H9 (cell line): ENCODE results near the gene ZSWIM8. TPM values are rescaled to one million over a fixed set of nuclear protein-coding genes. Genes with fewer than 3 reads are reported as not detected.

Experiments
- DNase-seq: peaks from one replicate; pipeline ENCODE4 v3.0.0-alpha.2; 2017
- H2AFZ ChIP-seq: one replicate; pipeline ENCODE4 v1.6.1; 2013; ENCODE audit warnings: mild to moderate bottlenecking, low read length, control low read depth, moderate library complexity
- H2AK5ac ChIP-seq: 2 replicates; pipeline ENCODE4 v1.6.1; 2013; ENCODE audit warnings: low read length, control low read depth, mixed read lengths; ENCODE audit not compliant: insufficient read length
- H2BK120ac ChIP-seq: one replicate; pipeline ENCODE4 v1.6.1; 2013; ENCODE audit warnings: low read depth, mild to moderate bottlenecking, low read length, control low read depth, inconsistent platforms; ENCODE audit not compliant: poor library complexity, severe bottlenecking
- H2BK12ac ChIP-seq: 2 replicates; pipeline ENCODE4 v1.6.1; 2013; ENCODE audit warnings: low read length, control low read depth, mixed read lengths, low read depth; ENCODE audit not compliant: insufficient read length
- H2BK15ac ChIP-seq: 2 replicates; pipeline ENCODE4 v1.6.1; 2013; ENCODE audit warnings: low read depth, low read length, control low read depth
- H2BK20ac ChIP-seq: one replicate; pipeline ENCODE4 v1.6.1; 2013; ENCODE audit warnings: low read depth, mild to moderate bottlenecking, low read length, control low read depth, inconsistent platforms; ENCODE audit not compliant: poor library complexity, severe bottlenecking
- H2BK5ac ChIP-seq: 2 replicates; pipeline ENCODE4 v1.6.1; 2013; ENCODE audit warnings: low read length, control low read depth, mixed read lengths; ENCODE audit not compliant: insufficient read length
- H3K14ac ChIP-seq: 2 replicates; pipeline ENCODE4 v1.6.1; 2013; ENCODE audit warnings: low read length, control low read depth; ENCODE audit not compliant: insufficient read depth
- H3K18ac ChIP-seq: 2 replicates; pipeline ENCODE4 v1.6.1; 2013; ENCODE audit warnings: low read depth, mild to moderate bottlenecking, mixed read lengths, low read length, control low read depth; ENCODE audit not compliant: insufficient read length
- H3K23ac ChIP-seq: 2 replicates; pipeline ENCODE4 v1.6.1; 2013; ENCODE audit warnings: low read length, control low read depth, mixed read lengths, low read depth; ENCODE audit not compliant: insufficient read length
- H3K23me2 ChIP-seq: 2 replicates; pipeline ENCODE4 v1.6.1; 2013; ENCODE audit warnings: low read depth, mild to moderate bottlenecking, mixed read lengths, low read length, control low read depth; ENCODE audit not compliant: insufficient read length, poor library complexity, severe bottlenecking
- H3K27ac ChIP-seq: 2 replicates; pipeline ENCODE4 v1.5.1; 2013; ENCODE audit warnings: low read length, control low read depth, mixed read lengths, low read depth; ENCODE audit not compliant: insufficient read length
- H3K27me3 ChIP-seq: 2 replicates; pipeline ENCODE4 v1.6.1; 2013; ENCODE audit warnings: low read length, control low read depth, inconsistent platforms; ENCODE audit not compliant: insufficient read depth
- H3K4ac ChIP-seq: 2 replicates; pipeline ENCODE4 v1.6.1; 2013; ENCODE audit warnings: low read depth, mild to moderate bottlenecking, control low read depth, inconsistent platforms, low read length, moderate library complexity
- H3K4me1 ChIP-seq: 2 replicates; pipeline ENCODE4 v1.6.1; 2013; ENCODE audit warnings: low read length, control low read depth, inconsistent platforms; ENCODE audit not compliant: insufficient read depth
- H3K4me2 ChIP-seq: 2 replicates; pipeline ENCODE4 v1.6.1; 2013; ENCODE audit warnings: low read length, control low read depth, mixed read lengths; ENCODE audit not compliant: insufficient read length, insufficient read depth
- H3K56ac ChIP-seq: 2 replicates; pipeline ENCODE4 v1.6.1; 2013; ENCODE audit warnings: low read depth, mild to moderate bottlenecking, mixed read lengths, low read length, control low read depth; ENCODE audit not compliant: insufficient read length
- H3K79me1 ChIP-seq: 2 replicates; pipeline ENCODE4 v1.6.1; 2013; ENCODE audit warnings: low read depth, mild to moderate bottlenecking, moderate library complexity, low read length, control low read depth, inconsistent platforms; ENCODE audit not compliant: insufficient read depth, poor library complexity, severe bottlenecking
- H3K79me2 ChIP-seq: 2 replicates; pipeline ENCODE4 v1.6.1; 2013; ENCODE audit warnings: low read length, control low read depth, inconsistent platforms; ENCODE audit not compliant: insufficient read depth
- H3K9ac ChIP-seq: 2 replicates; pipeline ENCODE4 v1.6.1; 2013; ENCODE audit warnings: low read length, control low read depth, mixed read lengths; ENCODE audit not compliant: insufficient read length; ENCODE audit errors: extremely low read depth
- H3K9me3 ChIP-seq: one replicate; pipeline ENCODE4 v1.6.1; 2013; ENCODE audit warnings: low read depth, low read length, inconsistent platforms; ENCODE audit not compliant: control insufficient read depth
- H3T11ph ChIP-seq: one replicate; pipeline ENCODE4 v1.6.1; 2013; ENCODE audit warnings: mild to moderate bottlenecking, low read length, control low read depth, inconsistent platforms
- H4K20me1 ChIP-seq: one replicate; pipeline ENCODE4 v1.6.1; 2013; ENCODE audit not compliant: control insufficient read depth, insufficient read length, insufficient read depth
- H4K5ac ChIP-seq: 2 replicates; pipeline ENCODE4 v1.6.1; 2013; ENCODE audit warnings: low read depth, mild to moderate bottlenecking, mixed read lengths, low read length, control low read depth; ENCODE audit not compliant: insufficient read length
- H4K8ac ChIP-seq: replicated peaks from 2 replicates; pipeline ENCODE4 v1.6.1; 2013; ENCODE audit warnings: low read length, control low read depth, mixed read lengths, low read depth; ENCODE audit not compliant: insufficient read length
- H4K91ac ChIP-seq: 2 replicates; pipeline ENCODE4 v1.6.1; 2013; ENCODE audit warnings: low read depth, mild to moderate bottlenecking, moderate library complexity, mixed read lengths, low read length, control low read depth; ENCODE audit not compliant: insufficient read length
- H3K27ac Mint-ChIP-seq, 3 experiments: 2 replicates in 2 of 3; 3 replicates in 1 of 3; pipeline ENCODE4 v1.8.0; 2020 to 2021; ENCODE audit warnings: mixed read lengths in 3 of 3, mild to moderate bottlenecking in 1 of 3, moderate library complexity in 1 of 3
- H3K27me3 Mint-ChIP-seq: 2 replicates; pipeline ENCODE4 v1.8.0; 2021; ENCODE audit warnings: low read depth, mild to moderate bottlenecking, moderate library complexity, mixed read lengths
- H3K36me3 Mint-ChIP-seq, 3 experiments: 2 replicates in 2 of 3; 3 replicates in 1 of 3; pipeline ENCODE4 v1.8.0; 2020 to 2021; ENCODE audit warnings: low read depth in 3 of 3, mixed read lengths in 3 of 3; ENCODE audit not compliant: insufficient read depth in 1 of 3
- H3K4me1 Mint-ChIP-seq, 2 experiments: 2 replicates each; pipeline ENCODE4 v1.8.0; 2020; ENCODE audit warnings: mixed read lengths in 2 of 2
- H3K4me3 Mint-ChIP-seq, 2 experiments: 2 replicates in 1 of 2; 3 replicates in 1 of 2; pipeline ENCODE4 v1.8.0; 2020 to 2021; ENCODE audit warnings: mild to moderate bottlenecking in 2 of 2, mixed read lengths in 2 of 2, moderate library complexity in 1 of 2
- H3K9me3 Mint-ChIP-seq, 2 experiments: 2 replicates in 1 of 2; 3 replicates in 1 of 2; pipeline ENCODE4 v1.8.0; 2020; ENCODE audit warnings: mild to moderate bottlenecking in 2 of 2, mixed read lengths in 2 of 2, moderate library complexity in 1 of 2
- CTCF ChIP-seq: fragments of 200-600 bp; sonication (generic); conservative IDR thresholded peaks from 3 replicates; pipeline ENCODE4 v1.8.0; 2021; ENCODE audit warnings: antibody characterized with exemption, mild to moderate bottlenecking
- WGBS: extraction: QIAGEN DNeasy Blood & Tissue Kit; methylation state at CpG from one replicate; pipeline ENCODE4 v1.1.7; 2013; ENCODE audit warnings: missing lambda C conversion rate, low lambda C conversion rate, mixed read lengths; ENCODE audit not compliant: insufficient read length; ENCODE audit errors: extremely low coverage; 5-methylcytosine and 5-hydroxymethylcytosine counted together
- total RNA-seq: library from RNA; stranded (reverse); gene quantifications from 2 replicates; pipeline ENCODE4 v1.2.1, GENCODE V29; 2021

Gene ZSWIM8
- total RNA-seq, 1 experiment from 2014 or later, result 41.0 TPM

- H2AK5ac ChIP-seq, result no peak overlapping the region
- no peak overlapping the region for H2BK120ac ChIP-seq
- DNase-seq, result no peak
- H3K14ac ChIP-seq, result no peak overlapping the region
- no peaks in the 10 kb centered on the region for H4K20me1 ChIP-seq
- no peak overlapping the region for H3K18ac ChIP-seq
- H3K9ac ChIP-seq, result no peak overlapping the region
- Mint-ChIP-seq H3K36me3 (peaks cover 13 to 45% (median 32%) of the 10 kb centered on the region in 3 experiments; a peak in 6 of 7 replicates), H3K9me3 (no peaks in the 10 kb centered on the region; a peak in 1 of 5 replicates), H3K4me3 (peak overlapping the region; percentile 35 to 68; a peak in 4 of 5 replicates), H3K27me3 (no peaks in the 10 kb centered on the region), H3K4me1 (peaks cover 11 to 12% of the 10 kb centered on the region in 2 experiments), H3K27ac (no peak overlapping the region)
- no peak overlapping the region for H2AFZ ChIP-seq
- H3K56ac ChIP-seq, result no peak overlapping the region
- no peak overlapping the region for H3K4me2 ChIP-seq
- no peak overlapping the region for H4K8ac ChIP-seq
- no peak overlapping the region for H3K27ac ChIP-seq
- H3K79me1 ChIP-seq, result no peaks in the 10 kb centered on the region
- peaks cover 2% of the 10 kb centered on the region for H3K23me2 ChIP-seq
- no peak overlapping the region for H2BK5ac ChIP-seq
- no peak overlapping the region for H2BK20ac ChIP-seq
- no peaks in the 10 kb centered on the region for H3K79me2 ChIP-seq
- no peak overlapping the region for H3K23ac ChIP-seq
- no peaks in the 10 kb centered on the region for H3K9me3 ChIP-seq
- H2BK15ac ChIP-seq, result no peak overlapping the region
- WGBS, result no CpG with 5 or more reads among the region's 5 CpGs
- no peak overlapping the region for H4K91ac ChIP-seq
- no peak for TF ChIP-seq CTCF
- H3T11ph ChIP-seq, result no peak overlapping the region
- no peaks in the 10 kb centered on the region for H3K4me1 ChIP-seq
- no peak overlapping the region for H4K5ac ChIP-seq
- H3K27me3 ChIP-seq, result no peaks in the 10 kb centered on the region
- no peak overlapping the region for H3K4ac ChIP-seq
- H2BK12ac ChIP-seq, result no peak overlapping the region
Observed at GRCh38 chr10:73809061-73809818, 23.8 kb downstream of the ZSWIM8 start.
